GM19328 (cell line): ENCODE results near the gene TMEM181.
"Not testable (repeated sequence)": the region's sequence is repeated elsewhere in the genome, so short reads cannot be mapped to it uniquely, and the experiment has no call there.

ENCODE experiments used
- ATAC-seq: cut with Tn5 transposase; IDR thresholded peaks from one replicate; pipeline ENCODE4 v1.9.1; 2021; ENCODE audit warnings: mild to moderate bottlenecking, moderate library complexity; ENCODE audit not compliant: unreplicated experiment

TMEM181 gene, protein sequence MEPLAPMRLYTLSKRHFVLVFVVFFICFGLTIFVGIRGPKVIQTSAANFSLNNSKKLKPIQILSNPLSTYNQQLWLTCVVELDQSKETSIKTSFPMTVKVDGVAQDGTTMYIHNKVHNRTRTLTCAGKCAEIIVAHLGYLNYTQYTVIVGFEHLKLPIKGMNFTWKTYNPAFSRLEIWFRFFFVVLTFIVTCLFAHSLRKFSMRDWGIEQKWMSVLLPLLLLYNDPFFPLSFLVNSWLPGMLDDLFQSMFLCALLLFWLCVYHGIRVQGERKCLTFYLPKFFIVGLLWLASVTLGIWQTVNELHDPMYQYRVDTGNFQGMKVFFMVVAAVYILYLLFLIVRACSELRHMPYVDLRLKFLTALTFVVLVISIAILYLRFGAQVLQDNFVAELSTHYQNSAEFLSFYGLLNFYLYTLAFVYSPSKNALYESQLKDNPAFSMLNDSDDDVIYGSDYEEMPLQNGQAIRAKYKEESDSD

GRCh38 chr6:158559895-158560835, at the start of gene TMEM181:
TMEM181 (plus strand) TSS chr6:158560091; CDS start chr6:158560225, 134 bp downstream.
- ATAC-seq, result peak; percentile 80

GRCh38 chr6:158512809-158513208, 47.1 kb upstream of the TMEM181 start:
- no peak for ATAC-seq

DNA sequence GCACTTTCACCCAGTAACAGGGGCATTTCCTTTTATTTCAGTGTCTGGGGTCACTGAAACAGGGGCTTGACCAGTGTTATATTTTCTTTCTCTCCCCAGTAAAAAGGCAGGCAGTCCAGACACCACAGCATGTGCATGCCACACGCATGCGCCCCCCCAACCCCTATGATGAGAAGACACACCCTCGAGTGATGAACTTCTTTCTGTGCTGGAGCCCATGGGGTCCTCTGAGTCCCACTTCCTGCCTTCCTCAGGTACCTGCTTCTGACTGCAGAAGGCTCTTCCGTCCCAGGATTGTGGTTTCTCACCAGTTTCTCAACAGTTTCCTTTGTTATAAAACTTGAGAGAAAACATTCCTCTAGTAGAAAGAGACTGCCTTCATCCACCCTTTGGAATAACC, 45.7 kb upstream of the TMEM181 start:
- ATAC-seq, result no peak

- ATAC-seq, result no peak
Observed at GRCh38 chr6:158514991-158515390, 44.9 kb upstream of the TMEM181 start.

DNA sequence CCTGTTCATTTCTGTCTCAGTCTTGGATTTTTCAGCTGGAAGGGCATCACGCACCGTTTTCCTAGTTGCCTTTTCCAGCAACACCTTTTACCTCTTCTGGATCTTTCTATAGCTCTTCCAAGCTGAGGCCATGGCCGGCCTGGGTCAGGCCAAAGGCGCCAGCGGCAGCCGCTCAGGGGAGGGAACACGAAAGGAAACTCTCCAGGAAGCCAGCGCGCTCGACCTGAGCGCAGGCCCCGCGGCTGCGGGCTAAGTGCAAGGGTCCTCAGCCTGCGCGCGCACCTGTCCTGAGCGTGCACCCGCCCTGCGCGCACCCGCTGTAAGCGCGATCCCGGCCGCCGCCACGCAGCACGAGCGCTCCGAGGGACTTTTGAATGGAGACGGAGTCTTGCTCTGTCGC, 43.8 kb upstream of the TMEM181 start:
- no peak for ATAC-seq

DNA sequence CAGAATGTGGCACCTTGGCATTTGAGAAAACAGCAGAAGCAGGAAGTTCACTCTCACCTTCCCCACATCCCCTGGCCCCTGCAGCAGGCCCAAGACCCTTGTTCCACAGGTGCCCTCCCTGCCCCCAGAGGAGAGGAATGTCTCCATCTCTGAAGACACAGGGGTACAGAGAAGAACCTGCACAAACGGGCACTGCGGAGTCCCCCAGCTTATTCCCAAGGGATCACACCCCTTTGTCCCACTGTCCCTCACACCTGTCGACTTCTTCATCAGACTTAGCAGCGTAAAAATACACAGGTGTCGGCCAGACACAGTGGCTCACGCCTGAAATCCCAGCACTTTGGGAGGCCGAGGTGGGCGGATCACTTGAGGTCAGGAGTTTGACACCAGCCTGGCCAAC, 42.9 kb upstream of the TMEM181 start:
- ATAC-seq, result no peak

DNA sequence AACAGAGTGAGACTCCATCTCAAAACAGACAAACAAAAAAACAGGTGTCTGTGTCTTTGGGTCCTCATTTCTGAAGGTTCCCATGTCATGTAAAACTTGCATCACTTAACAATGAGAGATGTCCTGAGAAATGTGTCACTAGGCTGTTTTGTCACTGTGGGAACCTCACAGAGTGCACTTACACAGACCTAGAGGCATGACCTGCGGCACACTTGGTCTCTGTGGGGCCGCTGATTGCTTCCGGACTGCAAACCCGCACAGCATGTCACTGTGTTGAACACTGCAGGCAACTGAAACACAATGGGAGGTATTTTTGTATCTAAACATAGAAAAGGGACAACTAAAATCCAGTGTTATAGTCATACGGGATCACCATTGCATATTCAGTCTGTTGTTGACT, 42.3 kb upstream of the TMEM181 start:
- no peak for ATAC-seq

DNA sequence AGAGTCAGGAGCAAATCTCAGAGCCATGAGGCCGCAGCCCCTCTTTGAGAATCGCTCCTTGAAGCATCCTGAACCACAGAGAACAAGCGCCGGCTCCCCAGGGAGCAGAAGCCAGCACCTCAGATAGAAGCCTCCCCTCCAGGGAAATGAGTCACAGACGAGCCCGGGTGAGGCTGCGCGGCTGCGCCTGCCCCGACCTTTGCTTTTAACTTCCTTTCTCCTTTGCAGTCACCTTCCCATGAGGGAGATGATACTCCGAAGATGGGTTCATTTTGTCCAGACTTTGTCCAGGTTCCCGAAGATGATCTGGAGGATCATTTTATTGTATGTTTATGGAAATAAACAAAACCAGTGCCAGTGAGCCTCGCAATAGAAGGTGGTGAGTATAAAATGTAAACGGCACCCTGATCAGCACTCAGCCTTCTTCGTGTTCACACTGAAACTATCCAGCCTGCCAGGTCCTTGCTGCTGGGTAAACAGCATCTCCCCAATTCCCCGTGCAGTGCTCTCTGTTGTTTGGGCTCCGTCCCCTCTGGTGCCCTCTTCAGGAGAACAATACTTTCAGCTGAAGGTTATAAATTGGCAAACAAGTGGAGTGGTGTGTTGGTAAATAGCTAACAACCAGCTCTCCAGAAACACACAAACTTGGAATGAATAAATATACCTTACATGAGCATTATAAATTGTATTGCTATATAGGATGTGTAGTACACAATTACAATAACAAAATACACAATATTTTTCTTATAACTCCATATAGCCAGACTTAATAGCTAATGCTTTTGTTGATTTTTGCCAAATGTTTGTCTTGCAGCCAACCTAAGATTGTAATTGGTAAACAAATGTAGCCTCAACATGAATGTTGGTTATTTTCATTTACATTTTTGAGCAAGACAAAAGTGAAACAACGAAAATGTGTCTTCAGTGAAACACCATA, 41.4 kb upstream of the TMEM181 start:
- peak; percentile 71 for ATAC-seq

- ATAC-seq, result no peak
Observed at GRCh38 chr6:158519300-158519699, 40.6 kb upstream of the TMEM181 start.

- no peak for ATAC-seq
Observed at GRCh38 chr6:158519761-158520160, 40.1 kb upstream of the TMEM181 start.

DNA sequence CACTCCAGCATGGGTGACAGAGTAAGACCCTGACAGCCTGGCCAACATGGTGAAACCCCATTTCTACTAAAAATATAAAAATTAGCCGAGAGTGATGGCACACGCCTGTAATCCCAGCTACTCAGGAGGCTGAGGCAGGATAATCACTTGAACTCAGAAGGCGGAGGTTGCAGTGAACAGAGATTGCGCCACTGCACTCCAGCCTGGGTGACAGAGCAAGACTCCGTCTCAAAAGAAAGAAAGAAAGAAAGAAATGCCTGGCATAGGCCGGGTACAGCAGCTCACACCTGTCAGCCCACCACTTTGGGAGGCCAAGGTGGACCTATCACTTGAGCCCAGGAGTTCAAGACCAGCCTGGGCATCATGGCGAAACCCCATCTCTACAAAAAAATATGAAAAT, 38.9 kb upstream of the TMEM181 start:
- ATAC-seq, result not testable (repeated sequence)

DNA sequence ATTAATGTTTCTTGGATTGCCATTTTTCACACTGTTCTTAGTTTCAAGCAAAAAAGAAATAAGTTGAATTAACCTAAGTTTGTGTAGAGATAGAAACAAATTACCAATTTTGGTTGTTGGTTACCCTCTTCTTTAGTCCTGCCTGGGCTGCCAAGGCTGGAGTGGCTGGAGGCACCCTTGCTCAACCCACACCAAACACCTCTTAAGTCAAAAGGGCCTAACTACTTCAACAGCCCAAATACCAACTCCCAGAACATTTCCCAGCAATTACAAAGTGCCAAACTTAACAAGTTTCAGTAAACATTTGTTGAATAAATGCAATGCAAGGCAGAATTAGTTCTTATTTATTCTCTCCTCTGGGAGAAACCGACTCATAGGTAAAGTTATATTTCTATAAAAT, 38.1 kb upstream of the TMEM181 start:
- no peak for ATAC-seq

DNA sequence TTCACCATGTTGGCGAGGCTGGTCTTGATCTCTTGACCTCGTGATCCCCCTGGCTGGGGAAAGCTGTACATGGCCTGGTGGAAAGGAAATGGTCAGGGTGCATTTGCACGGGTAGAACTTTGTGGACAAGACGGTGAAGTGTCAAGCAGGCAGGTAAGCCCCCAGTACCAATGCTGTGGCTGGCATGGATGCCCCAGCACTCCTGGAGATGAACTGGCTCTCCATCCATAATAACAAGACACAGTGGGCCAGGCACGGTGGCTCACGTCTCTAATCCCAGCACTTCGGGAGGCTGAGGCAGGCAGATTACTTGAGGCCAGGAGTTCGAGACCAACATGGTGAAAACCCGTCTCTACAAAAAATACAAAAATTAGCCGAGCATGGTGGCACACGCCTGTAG, 37.3 kb upstream of the TMEM181 start:
- ATAC-seq, result no peak

- ATAC-seq, result no peak
Observed at GRCh38 chr6:158524311-158524710, 35.6 kb upstream of the TMEM181 start.

- not testable (repeated sequence) for ATAC-seq
Observed at GRCh38 chr6:158527858-158528257, 32.0 kb upstream of the TMEM181 start.

DNA sequence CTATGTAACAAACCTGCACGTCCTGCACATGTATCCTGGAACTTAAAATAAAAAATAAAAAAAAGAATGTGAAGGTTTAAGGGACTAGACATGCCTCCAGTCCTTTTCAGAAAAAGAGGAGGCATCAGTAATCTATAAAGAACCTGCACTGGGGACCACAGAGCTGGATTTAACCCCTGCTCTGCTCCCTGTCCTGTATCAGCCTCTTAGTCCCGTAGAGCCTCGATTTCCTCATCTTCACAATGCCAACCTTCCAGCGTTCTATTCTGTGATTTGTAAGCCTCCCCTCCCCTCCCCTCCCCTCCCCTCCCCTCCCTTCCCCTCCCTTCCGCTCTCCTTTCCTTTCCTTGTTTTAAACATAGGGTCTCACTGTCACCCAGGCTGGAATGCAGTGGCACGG, 31.1 kb upstream of the TMEM181 start:
- no peak for ATAC-seq

GRCh38 chr6:158529629-158530028, 30.3 kb upstream of the TMEM181 start:
- no peak for ATAC-seq

- ATAC-seq, result no peak
Observed at GRCh38 chr6:158531566-158531965, 28.3 kb upstream of the TMEM181 start.

DNA sequence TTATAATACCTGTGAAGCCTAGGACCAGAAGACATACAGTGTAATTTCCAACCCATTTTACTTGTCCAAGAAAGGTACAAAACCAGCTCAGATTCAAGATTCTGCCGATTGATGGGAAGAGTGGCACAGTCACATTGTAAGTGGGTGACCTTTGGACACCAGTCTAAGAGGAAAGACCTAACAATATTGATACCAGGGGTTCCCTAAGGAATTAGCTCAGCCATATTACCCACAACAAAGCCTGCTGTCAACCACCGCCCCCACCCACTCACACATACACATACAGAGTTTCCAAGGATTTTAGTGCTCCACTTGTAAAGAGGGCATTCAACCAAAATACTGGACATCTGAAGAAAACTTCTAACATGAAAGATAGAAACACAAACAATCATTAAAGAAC, 27.9 kb upstream of the TMEM181 start:
- no peak for ATAC-seq

DNA sequence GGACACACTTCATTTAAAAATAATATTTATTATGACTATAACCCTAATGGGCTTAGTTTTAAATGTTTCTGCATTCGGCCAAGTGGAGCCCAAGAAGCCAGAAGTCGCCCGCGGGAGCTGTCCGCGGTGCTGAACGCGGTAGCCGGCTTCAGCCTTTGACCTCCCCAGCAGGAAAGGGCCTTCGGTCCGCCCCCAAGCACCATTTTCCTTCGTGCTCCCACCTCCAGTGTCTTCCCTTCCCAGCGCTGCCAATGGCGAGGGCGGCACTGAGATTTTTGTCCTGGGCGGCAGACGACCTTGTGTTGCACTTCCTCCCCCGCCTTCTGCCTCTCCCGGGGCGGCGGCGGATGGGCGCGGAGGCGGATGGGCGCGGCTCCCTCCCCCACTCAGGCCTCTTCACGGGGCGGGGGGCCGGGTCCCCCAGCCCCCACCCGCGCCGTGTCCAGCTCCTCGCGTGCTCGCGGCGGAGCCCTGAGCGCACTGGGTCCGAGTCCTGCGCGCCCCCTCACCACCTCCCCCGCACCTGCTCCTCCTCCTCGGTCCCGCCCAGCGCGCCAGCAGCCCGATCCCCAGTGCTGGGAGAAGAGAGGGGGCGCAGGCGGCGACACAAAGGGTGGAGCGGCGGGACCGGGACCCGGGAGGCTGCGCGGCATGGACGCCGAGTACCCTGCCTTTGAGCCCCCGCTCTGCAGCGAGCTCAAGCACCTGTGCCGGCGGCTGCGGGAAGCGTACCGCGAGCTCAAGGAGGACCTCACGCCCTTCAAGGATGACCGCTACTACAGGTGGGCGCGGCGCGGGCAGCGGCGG, 23.6 kb upstream of the TMEM181 start:
- ATAC-seq, result no peak
